ENCODE results near the gene SPC25.

DNA sequence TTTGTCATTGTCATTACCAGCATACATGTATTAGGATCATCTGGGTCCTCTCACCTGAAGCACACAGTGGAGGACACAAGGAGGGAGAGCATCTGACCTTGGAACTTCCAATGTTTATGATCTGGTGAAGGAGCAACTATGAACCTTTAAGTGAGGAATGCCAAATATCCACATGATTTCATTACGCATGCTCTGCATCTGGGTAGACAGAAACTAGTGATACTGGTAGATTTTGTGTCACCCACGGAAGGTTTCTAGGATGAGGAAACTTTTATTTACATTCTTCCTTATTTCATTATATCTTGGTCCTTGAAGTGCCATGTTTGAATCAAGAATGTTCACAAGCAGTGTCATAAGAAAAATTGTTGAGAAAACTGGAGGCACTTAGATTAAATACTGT is 32.1 kb downstream of the SPC25 start:
- TF ChIP-seq, protein P1, sequence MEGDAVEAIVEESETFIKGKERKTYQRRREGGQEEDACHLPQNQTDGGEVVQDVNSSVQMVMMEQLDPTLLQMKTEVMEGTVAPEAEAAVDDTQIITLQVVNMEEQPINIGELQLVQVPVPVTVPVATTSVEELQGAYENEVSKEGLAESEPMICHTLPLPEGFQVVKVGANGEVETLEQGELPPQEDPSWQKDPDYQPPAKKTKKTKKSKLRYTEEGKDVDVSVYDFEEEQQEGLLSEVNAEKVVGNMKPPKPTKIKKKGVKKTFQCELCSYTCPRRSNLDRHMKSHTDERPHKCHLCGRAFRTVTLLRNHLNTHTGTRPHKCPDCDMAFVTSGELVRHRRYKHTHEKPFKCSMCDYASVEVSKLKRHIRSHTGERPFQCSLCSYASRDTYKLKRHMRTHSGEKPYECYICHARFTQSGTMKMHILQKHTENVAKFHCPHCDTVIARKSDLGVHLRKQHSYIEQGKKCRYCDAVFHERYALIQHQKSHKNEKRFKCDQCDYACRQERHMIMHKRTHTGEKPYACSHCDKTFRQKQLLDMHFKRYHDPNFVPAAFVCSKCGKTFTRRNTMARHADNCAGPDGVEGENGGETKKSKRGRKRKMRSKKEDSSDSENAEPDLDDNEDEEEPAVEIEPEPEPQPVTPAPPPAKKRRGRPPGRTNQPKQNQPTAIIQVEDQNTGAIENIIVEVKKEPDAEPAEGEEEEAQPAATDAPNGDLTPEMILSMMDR (IDR thresholded peaks at IDR 0.05), result no peak
- no peak for TF ChIP-seq POLR2A (IDR thresholded peaks at IDR 0.05)
